GM18498 (cell line): ENCODE measurements around the gene STRA6.

Experiments
- ATAC-seq: cut with Tn5 transposase; IDR thresholded peaks from one replicate; pipeline ENCODE4 v1.9.1; 2021; ENCODE audit warnings: mild to moderate bottlenecking, moderate library complexity; ENCODE audit not compliant: unreplicated experiment

Gene STRA6

GRCh38 chr15:74184582-74185091 is 17.9 kb downstream of the STRA6 start:
- ATAC-seq = no peak

GRCh38 chr15:74182131-74182530 is 20.5 kb downstream of the STRA6 start:
- ATAC-seq = no peak

GRCh38 chr15:74180881-74181602 is 21.5 kb downstream of the STRA6 start:
- no peak for ATAC-seq

- ATAC-seq = no peak
These were observed 22.4 kb downstream of the STRA6 start for GRCh38 chr15:74179983-74180880.

GRCh38 chr15:74179101-74179841 is 23.3 kb downstream of the STRA6 start:
- no peak for ATAC-seq

- ATAC-seq = no peak
These were observed 24.1 kb downstream of the STRA6 start for GRCh38 chr15:74178326-74179100.

GRCh38 chr15:74176262-74177214 is 26.0 kb downstream of the STRA6 start:
- no peak for ATAC-seq

- ATAC-seq = no peak
These were observed 27.1 kb downstream of the STRA6 start for GRCh38 chr15:74175271-74176191.

- ATAC-seq = no peak
These were observed 27.7 kb downstream of the STRA6 start for GRCh38 chr15:74174958-74175253.

GRCh38 chr15:74174219-74174957 is 28.2 kb downstream of the STRA6 start:
- ATAC-seq = no peak

GRCh38 chr15:74173380-74174218 is 29.0 kb downstream of the STRA6 start, which contains the start of gene ISLR:
Gene ISLR (plus strand): TSS chr15:74173710. CDS start chr15:74174859, 1,149 bp downstream.
- no peak for ATAC-seq

GRCh38 chr15:74172701-74173379 is 29.7 kb downstream of the STRA6 start:
- no peak for ATAC-seq

GRCh38 chr15:74171965-74172541 is 30.5 kb downstream of the STRA6 start:
- no peak for ATAC-seq

GRCh38 chr15:74170875-74171578 is 31.6 kb downstream of the STRA6 start:
- ATAC-seq = no peak
